ENCODE results near the gene TTLL10. TPM values are rescaled to one million over a fixed set of nuclear protein-coding genes. Genes with fewer than 3 reads are reported as not detected.

The TTLL10 gene
- total RNA-seq, 1 donor from 2014 or later, result 0.16 TPM

DNA sequence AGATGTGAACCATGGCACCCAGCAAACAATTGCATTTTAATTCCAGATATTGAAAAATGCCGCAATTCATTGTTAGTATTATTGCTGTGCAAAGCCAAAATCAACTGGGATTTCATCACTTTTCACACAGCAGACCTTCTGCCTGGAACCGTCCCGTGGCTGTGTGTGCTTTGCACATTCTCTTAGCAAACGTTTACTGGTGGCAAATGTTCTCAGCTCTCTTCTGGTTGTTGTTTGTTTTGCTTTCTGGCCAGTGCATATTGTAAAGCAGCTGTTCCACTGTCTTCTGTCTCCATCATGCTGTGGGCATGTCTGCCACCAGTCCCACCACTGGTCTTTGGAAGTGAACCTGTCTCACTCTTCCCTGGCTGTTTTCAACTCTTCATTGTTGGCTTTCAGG is 19.8 kb upstream of the TTLL10 start:
- Mint-ChIP-seq H3K27ac (peak overlapping the region; percentile 69), H3K9me3 (peaks cover 12% of the 10 kb centered on the region), H3K4me1 (peaks cover 4% of the 10 kb centered on the region), H3K36me3 (ENCODE audit: low read depth) (no peaks in the 10 kb centered on the region), H3K4me3 (no peak overlapping the region), H3K27me3 (no peaks in the 10 kb centered on the region)
- ChIA-PET POLR2A (interaction anchor here (0.6 kb wide), 1 partner anchor 27 kb away, joined by 4 read pairs; no protein-coding TSS in a partner anchor), CTCF (no interaction called here)
- TF ChIP-seq, protein P1, sequence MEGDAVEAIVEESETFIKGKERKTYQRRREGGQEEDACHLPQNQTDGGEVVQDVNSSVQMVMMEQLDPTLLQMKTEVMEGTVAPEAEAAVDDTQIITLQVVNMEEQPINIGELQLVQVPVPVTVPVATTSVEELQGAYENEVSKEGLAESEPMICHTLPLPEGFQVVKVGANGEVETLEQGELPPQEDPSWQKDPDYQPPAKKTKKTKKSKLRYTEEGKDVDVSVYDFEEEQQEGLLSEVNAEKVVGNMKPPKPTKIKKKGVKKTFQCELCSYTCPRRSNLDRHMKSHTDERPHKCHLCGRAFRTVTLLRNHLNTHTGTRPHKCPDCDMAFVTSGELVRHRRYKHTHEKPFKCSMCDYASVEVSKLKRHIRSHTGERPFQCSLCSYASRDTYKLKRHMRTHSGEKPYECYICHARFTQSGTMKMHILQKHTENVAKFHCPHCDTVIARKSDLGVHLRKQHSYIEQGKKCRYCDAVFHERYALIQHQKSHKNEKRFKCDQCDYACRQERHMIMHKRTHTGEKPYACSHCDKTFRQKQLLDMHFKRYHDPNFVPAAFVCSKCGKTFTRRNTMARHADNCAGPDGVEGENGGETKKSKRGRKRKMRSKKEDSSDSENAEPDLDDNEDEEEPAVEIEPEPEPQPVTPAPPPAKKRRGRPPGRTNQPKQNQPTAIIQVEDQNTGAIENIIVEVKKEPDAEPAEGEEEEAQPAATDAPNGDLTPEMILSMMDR (IDR thresholded peaks at IDR 0.05), result no peak
- ATAC-seq (ENCODE audit: low read depth), result no peak
- DNase-seq, result no peak
- intact Hi-C loops (cut with micrococcal nuclease), result no loop called here

DNA sequence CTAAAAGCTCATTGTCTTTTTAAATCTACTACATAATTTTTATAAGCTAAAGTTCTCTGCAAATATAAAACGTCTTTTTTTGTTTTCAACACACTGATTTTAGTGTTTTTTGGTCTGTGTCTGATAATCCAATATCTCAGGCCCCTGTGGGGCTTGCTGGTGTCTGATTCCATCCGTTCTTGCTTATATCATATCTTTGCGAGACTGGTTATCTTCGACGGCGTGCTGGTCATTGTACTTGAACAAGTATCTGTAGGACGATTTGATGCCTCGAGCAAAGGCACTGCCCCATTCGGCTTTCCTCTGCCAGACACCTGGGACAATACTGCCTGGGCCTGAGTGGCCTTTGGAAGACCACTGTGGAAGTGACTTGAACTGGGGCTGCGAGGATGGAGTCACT is 18.4 kb upstream of the TTLL10 start:
- ChIA-PET CTCF (no interaction called here), POLR2A (no interaction called here)
- intact Hi-C loops (cut with micrococcal nuclease), result loop anchor here (5.0 kb wide), 1 partner anchor 52 kb away; the partner anchor contains the start of gene TNFRSF18
- Mint-ChIP-seq H3K4me1 (peaks cover 3% of the 10 kb centered on the region), H3K27ac (no peak overlapping the region), H3K36me3 (ENCODE audit: low read depth) (no peaks in the 10 kb centered on the region), H3K27me3 (no peaks in the 10 kb centered on the region), H3K9me3 (peaks cover 12% of the 10 kb centered on the region), H3K4me3 (no peak overlapping the region)
- no peak for DNase-seq
- ATAC-seq (ENCODE audit: low read depth), result no peak
- TF ChIP-seq, protein P1 (IDR thresholded peaks at IDR 0.05), result no peak

DNA sequence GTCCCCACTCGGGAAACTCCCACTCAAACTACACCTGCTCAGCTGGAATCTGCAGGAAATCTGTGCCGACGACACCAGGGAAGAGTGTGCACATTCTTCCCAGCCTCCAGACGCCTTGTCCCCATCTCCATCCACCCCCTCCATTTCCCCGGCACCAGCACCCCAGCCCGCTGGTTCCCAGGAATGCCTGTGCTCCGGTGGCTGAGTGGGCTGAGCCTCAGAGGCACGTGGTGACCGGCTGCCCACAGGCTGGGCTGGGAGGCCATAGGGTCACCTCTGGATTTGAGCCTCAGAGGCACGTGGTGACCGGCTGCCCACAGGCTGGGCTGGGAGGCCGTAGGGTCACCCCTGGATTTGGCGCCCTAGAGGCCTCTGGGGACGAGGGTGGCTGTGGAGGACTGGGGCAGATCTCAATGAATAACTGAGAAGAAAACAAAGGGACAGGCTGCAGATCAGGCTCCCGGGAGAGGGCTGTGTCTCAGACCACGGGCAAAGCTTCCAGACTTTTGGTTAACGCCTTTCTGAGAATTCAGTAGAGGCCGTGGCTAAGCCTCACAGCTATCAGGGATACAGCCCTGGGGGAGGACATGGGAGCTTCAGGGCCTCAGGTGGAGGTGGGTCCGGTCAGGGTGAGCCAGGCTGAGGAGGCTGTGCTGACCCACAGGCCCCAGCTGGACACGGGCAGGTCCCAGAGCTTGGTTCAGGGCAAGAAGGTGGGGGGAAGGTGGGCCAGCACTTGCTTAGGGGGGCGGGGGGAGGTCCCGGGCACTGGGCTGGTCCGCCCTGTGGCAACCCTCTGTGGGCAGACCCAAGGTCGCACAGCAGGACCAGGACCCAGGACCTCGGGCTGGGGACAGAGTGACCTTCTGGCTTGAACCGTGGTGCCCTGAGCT is 17.3 kb upstream of the TTLL10 start:
- POLR2A ChIA-PET, result interaction anchor here (0.6 to 3.9 kb wide), 13 partner anchors 9 to 122 kb away, joined by 3 to 49 read pairs (median 5); partner anchors contain the start of gene TTLL10
- intact Hi-C loops (cut with micrococcal nuclease), result loop anchor here (5.0 kb wide), 1 partner anchor 51 kb away; the partner anchor contains the start of gene TNFRSF18
- TF ChIP-seq, protein P1 (IDR thresholded peaks at IDR 0.05), result no peak

DNA sequence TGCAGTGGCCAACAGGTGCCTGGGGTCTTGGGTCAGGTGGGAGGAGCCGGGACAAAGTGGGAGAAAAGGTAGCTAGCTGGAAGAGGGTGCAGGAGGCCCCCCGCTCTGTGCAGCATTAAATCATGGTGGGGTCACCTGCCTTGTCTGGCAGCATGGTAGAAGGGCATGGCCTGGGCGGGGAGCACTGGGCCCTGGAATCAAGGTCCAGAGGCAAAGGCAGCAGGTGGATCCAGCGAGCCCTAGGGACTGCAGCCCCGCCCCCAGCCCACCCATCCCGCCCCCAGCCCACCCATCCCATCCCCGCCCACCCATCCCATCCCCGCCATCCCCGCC is 16.7 kb upstream of the TTLL10 start:
- Mint-ChIP-seq H3K27me3 (no peaks in the 10 kb centered on the region), H3K9me3 (peaks cover 12% of the 10 kb centered on the region), H3K4me1 (peaks cover 3% of the 10 kb centered on the region), H3K27ac (peak overlapping the region; percentile 36), H3K36me3 (ENCODE audit: low read depth) (no peaks in the 10 kb centered on the region), H3K4me3 (peak overlapping the region; percentile 64)
- TF ChIP-seq, protein P1 (IDR thresholded peaks at IDR 0.05), result no peak
- DNase-seq, result no peak
- ChIA-PET POLR2A (interaction anchor here (0.6 to 3.9 kb wide), 16 partner anchors 9 to 122 kb away, joined by 3 to 49 read pairs (median 4); partner anchors contain the start of gene TTLL10), CTCF (no interaction called here)
- ATAC-seq (ENCODE audit: low read depth), result no peak
- intact Hi-C loops (cut with micrococcal nuclease), result loop anchor here (5.0 kb wide), 1 partner anchor 50 kb away; the partner anchor contains the start of gene TNFRSF18

More for the DNA sequence above, 17.3 kb upstream of the TTLL10 start:
- H3K27ac Mint-ChIP-seq, result peak overlapping the region; percentile 36
- CTCF ChIA-PET, result no interaction called here
- peaks cover 3% of the 10 kb centered on the region for H3K4me1 Mint-ChIP-seq
- ATAC-seq (ENCODE audit: low read depth) (no peak), DNase-seq (no peak)
- H3K36me3 Mint-ChIP-seq (ENCODE audit: low read depth), result no peaks in the 10 kb centered on the region
- peaks cover 12% of the 10 kb centered on the region for H3K9me3 Mint-ChIP-seq
- peak overlapping the region; percentile 64 for H3K4me3 Mint-ChIP-seq
- H3K27me3 Mint-ChIP-seq, result no peaks in the 10 kb centered on the region

DNA sequence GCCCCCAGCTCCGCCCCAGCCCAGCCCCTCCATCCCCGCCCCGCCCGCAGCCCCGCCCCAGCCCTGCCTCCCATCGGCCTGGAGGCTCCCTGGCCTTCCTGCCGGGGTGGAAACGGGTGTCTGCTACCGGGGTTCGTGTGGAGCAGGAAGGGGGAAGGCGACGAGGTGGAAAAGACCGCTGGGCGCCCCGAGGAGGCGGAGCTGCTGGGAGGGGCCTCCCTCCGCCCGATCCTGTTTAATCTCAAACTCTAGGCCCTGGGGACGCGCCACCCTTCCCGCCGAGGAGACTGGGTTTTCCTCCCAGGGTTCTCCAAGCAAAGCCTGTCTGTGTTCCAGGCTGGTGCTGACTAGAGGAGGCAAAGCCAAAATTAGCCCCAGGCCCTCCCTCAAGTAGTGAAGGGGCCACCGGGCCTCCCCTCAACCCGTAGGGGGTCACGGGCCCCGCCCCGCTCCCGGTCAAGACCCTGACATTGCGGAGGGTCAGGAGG is 16.2 kb upstream of the TTLL10 start:
- POLR2A ChIA-PET, result interaction anchor here (0.6 to 3.9 kb wide), 19 partner anchors 8 to 347 kb away, joined by 3 to 49 read pairs (median 5); partner anchors contain the start of gene TTLL10
- Mint-ChIP-seq H3K27ac (peak overlapping the region; percentile 83), H3K9me3 (peaks cover 9% of the 10 kb centered on the region), H3K4me1 (peaks cover 3% of the 10 kb centered on the region), H3K27me3 (no peaks in the 10 kb centered on the region), H3K4me3 (peak overlapping the region; percentile 84), H3K36me3 (ENCODE audit: low read depth) (no peaks in the 10 kb centered on the region)
- CTCF ChIA-PET, result interaction anchor here (1.1 kb wide), 1 partner anchor 36 kb away, joined by 3 read pairs; no protein-coding TSS in a partner anchor
- DNase-seq (peak; percentile 52), ATAC-seq (ENCODE audit: low read depth) (peak; percentile 66)
- intact Hi-C loops (cut with micrococcal nuclease), result loop anchor here (5.0 kb wide), 1 partner anchor 50 kb away; the partner anchor contains the start of gene TNFRSF18
- TF ChIP-seq, protein P1 (IDR thresholded peaks at IDR 0.05), result no peak
